Measurements from ENCODE around the gene RMND5B.

Gene RMND5B

DNA sequence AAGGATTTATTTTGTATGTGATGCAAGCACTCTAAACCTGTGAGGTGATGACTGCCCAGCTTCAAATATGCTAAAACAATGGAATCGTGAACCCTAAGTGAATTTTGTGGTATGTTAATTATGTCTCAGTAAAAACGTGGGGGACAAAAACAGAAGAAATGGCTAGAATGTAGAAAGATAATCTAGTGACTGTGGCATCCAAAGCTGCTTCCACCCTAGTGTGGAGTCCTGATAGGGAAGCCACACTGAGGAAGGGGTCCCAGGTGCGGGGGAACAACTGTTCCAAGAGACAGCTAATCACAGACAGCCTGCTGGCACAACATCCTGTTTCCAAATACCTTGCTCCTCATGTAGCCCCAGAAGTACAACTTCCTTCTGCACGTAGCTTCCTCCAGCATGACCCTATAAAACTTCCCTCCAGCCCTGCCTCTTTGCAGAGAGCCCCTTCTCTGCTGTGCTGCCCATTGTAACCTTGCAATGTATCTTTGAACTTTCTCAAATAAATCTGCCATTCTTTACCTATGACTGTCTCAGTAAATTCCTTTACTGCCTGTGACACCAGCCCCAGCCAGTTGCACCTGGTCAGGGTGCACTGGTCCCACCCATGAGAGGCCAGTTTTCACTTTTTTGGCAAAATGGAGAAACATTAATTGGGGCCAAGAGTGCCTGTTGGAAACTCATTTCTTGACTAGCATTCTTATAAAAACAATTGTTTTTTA is 51.5 kb downstream of the RMND5B start:
- no peaks in the 10 kb centered on the region for H3K36me3 Mint-ChIP-seq (ENCODE audit: low read depth)
- peaks cover 11% of the 10 kb centered on the region for H3K9me3 Mint-ChIP-seq
- no peaks in the 10 kb centered on the region for H3K4me1 Mint-ChIP-seq
- TF ChIP-seq, protein P1, sequence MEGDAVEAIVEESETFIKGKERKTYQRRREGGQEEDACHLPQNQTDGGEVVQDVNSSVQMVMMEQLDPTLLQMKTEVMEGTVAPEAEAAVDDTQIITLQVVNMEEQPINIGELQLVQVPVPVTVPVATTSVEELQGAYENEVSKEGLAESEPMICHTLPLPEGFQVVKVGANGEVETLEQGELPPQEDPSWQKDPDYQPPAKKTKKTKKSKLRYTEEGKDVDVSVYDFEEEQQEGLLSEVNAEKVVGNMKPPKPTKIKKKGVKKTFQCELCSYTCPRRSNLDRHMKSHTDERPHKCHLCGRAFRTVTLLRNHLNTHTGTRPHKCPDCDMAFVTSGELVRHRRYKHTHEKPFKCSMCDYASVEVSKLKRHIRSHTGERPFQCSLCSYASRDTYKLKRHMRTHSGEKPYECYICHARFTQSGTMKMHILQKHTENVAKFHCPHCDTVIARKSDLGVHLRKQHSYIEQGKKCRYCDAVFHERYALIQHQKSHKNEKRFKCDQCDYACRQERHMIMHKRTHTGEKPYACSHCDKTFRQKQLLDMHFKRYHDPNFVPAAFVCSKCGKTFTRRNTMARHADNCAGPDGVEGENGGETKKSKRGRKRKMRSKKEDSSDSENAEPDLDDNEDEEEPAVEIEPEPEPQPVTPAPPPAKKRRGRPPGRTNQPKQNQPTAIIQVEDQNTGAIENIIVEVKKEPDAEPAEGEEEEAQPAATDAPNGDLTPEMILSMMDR (IDR thresholded peaks at IDR 0.05; ENCODE audit: unreplicated experiment in 3 of 3) = no peak
- no peak overlapping the region for H3K27ac Mint-ChIP-seq
- H3K27me3 Mint-ChIP-seq (ENCODE audit: low read depth) = peaks cover 11% of the 10 kb centered on the region
- no peak overlapping the region for H3K4me3 Mint-ChIP-seq

DNA sequence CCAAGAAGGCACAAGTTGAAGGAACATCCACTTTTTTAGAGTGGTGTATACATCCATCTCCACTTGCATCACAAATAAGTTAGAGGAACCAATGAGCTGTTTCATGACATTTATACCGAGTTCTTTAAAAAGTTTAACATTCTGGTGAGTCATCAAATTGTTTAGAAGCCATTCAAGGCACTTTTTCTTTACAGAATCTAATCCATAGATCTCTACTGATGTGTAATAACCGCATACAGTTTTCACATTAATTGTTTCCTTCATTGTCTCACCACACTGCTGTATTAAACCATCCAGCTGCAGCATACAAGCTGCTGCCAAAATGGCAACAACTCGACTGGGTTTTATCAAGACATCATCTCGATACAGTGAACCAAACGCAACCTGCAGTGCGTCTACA is 55.6 kb downstream of the RMND5B start:
- H3K27me3 Mint-ChIP-seq (ENCODE audit: low read depth) = peaks cover 7% of the 10 kb centered on the region
- no peaks in the 10 kb centered on the region for H3K4me1 Mint-ChIP-seq
- H3K27ac Mint-ChIP-seq = no peak overlapping the region
- no peaks in the 10 kb centered on the region for H3K9me3 Mint-ChIP-seq
- TF ChIP-seq, protein P1 (IDR thresholded peaks at IDR 0.05; ENCODE audit: unreplicated experiment in 3 of 3) = no peak
- H3K36me3 Mint-ChIP-seq (ENCODE audit: low read depth) = no peaks in the 10 kb centered on the region
- no peak overlapping the region for H3K4me3 Mint-ChIP-seq

DNA sequence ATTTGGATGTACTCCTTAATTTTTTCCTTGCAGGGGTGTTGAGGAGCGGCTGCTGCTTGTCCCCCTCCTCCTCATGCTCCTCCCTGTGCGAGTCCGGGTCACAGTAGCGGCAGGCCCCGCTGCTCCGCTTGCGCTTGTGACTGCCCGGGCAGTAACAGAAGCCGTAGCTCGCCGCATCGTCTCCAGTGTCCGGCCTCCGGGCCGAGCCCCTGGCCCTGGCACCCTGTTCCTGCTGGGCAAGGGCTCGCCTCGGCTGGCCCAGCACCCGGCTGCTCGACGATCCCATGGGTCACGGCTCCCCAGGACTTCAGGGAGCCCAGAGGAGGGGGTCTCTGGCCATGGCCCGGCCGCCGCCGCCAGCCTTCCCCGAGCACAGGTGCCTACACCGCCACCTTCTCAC is 56.2 kb downstream of the RMND5B start, which contains the start of gene GMCL2:
Gene GMCL2 (minus strand): TSS at position 358 of the 400 bp plus-strand sequence. CDS start 72 bp downstream, at position 286.
- no peaks in the 10 kb centered on the region for H3K4me1 Mint-ChIP-seq
- TF ChIP-seq, protein P1 (IDR thresholded peaks at IDR 0.05; ENCODE audit: unreplicated experiment in 3 of 3) = no peak
- H3K9me3 Mint-ChIP-seq = no peaks in the 10 kb centered on the region
- no peak within 1 kb of the TSS for H3K27ac Mint-ChIP-seq
- H3K27me3 Mint-ChIP-seq (ENCODE audit: low read depth) = peaks cover 5% of the 10 kb centered on the region
- H3K36me3 Mint-ChIP-seq (ENCODE audit: low read depth) = no peaks in the 10 kb centered on the region
- H3K4me3 Mint-ChIP-seq = no peak within 1 kb of the TSS

DNA sequence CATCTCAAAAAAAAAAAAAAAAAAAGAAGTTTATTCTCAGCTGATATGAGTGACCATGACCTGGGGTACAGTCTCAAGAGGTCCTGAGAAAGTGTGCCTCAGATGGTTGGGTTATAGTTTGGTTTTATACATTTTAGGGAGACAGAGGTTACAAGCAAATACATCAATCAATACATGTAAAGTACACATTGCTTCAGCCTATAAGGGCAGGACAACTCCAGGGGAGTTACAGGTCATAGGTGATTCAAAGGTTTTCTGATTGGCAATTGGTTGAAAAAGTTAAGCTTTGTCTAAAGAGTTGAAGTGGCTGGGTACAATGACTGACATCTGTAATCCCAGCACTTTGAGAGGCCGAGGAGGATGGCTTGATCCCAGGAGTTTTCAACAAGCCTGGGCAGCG is 58.6 kb downstream of the RMND5B start:
- Mint-ChIP-seq H3K4me3 (no peak overlapping the region), H3K36me3 (ENCODE audit: low read depth) (no peaks in the 10 kb centered on the region), H3K27ac (no peak overlapping the region), H3K27me3 (ENCODE audit: low read depth) (peaks cover 2% of the 10 kb centered on the region), H3K4me1 (peaks cover 5% of the 10 kb centered on the region), H3K9me3 (peaks cover 5% of the 10 kb centered on the region)
- TF ChIP-seq, protein P1 (IDR thresholded peaks at IDR 0.05; ENCODE audit: unreplicated experiment in 3 of 3) = no peak

DNA sequence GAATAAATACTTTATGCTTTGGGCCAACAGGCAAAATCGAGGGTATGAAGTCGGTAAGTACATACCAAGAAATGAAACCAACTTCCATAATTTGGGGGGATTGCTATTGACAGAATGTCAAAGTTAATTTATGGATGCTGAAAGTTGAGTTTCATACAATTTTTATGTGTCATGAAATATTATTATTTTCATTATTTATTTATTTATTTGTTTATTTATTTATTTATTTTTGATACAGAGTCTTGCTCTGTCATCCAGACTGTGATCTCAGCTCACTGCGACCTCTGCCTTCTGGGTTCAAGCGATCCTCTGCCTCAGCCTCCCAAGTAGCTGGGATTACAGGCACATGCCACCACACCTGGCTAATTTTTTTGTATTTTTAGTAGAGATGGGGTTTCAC is 60.8 kb downstream of the RMND5B start:
- Mint-ChIP-seq H3K9me3 (peaks cover 5% of the 10 kb centered on the region), H3K27me3 (ENCODE audit: low read depth) (peaks cover 14% of the 10 kb centered on the region), H3K27ac (no peak overlapping the region), H3K36me3 (ENCODE audit: low read depth) (no peaks in the 10 kb centered on the region), H3K4me1 (peaks cover 5% of the 10 kb centered on the region), H3K4me3 (no peak overlapping the region)
- TF ChIP-seq, protein P1 (IDR thresholded peaks at IDR 0.05; ENCODE audit: unreplicated experiment in 3 of 3) = no peak

DNA sequence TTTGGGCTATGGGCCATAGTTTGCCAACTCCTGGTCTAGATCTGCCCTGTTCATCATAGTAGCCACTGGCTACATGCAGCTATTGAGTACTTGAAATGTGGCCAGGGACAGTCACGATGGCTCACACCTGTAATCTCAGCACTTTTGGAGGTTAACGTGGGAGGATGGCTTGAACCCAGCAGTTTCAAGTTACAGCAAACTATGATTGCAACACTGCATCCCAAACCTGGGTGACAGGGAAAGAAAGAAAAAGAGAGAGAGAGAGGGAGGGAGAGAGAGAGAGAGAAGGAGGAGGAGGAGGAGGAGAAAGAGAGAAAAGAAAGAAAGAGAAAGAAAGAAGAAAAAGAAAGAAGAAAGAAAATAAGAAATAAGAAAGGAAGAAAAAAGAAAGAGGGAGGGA is 61.4 kb downstream of the RMND5B start:
- peaks cover 18% of the 10 kb centered on the region for H3K27me3 Mint-ChIP-seq (ENCODE audit: low read depth)
- no peaks in the 10 kb centered on the region for H3K36me3 Mint-ChIP-seq (ENCODE audit: low read depth)
- H3K9me3 Mint-ChIP-seq = peaks cover 5% of the 10 kb centered on the region
- no peak overlapping the region for H3K4me3 Mint-ChIP-seq
- no peak overlapping the region for H3K27ac Mint-ChIP-seq
- TF ChIP-seq, protein P1 (IDR thresholded peaks at IDR 0.05; ENCODE audit: unreplicated experiment in 3 of 3) = no peak
- H3K4me1 Mint-ChIP-seq = peaks cover 5% of the 10 kb centered on the region
